GM19455 (cell line): ENCODE results near the gene MIOX.

Source experiments
- ATAC-seq: cut with Tn5 transposase; IDR thresholded peaks from one replicate; pipeline ENCODE4 v1.9.1; 2021; ENCODE audit not compliant: unreplicated experiment

Gene MIOX

DNA sequence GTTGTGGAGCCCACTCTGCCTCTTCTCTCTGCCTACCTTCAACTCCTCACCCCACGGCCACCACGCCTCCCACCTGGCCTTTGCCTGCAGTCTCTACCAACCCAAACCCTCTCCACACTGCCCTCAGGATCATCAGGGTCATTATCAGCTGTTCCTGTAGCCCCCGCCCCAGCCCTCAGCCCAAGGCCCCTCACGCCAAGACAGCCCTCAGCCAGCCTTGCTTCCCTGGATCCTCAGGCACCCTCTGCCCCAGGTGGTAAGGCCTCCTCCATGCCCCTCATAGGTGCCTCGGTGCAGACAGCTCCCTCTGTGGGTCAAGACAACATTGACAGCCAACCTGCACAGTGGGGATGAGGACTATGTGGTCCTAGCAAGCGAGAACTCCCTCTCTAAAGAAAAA, 13.6 kb upstream of the MIOX start:
- ATAC-seq = no peak

- no peak for ATAC-seq
These were observed 12.6 kb upstream of the MIOX start for GRCh38 chr22:50473855-50474671.

- peak; percentile 59 for ATAC-seq
These were observed 11.7 kb upstream of the MIOX start, which contains the start of gene SBF1 for GRCh38 chr22:50474710-50475651. Gene SBF1 (minus strand): TSS chr22:50475035. CDS start chr22:50474840, 195 bp downstream.

DNA sequence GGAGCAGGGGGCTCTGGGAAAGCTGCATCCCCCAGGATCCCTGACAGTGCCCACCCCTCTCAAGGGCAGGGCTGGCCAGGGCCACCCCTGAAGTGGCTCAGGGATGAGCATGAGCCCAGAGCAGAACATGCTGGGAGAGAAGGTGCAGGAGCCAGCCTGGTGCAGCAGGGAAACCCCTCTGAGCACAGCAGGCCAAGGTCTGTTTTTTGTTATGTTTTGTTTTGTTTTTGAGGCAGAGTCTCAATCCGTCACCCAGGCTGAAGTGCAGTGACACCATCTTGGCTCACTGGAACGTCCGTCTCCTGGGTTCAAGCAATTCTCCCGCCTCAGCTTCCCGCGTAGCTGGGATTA, 11.0 kb upstream of the MIOX start:
- no peak for ATAC-seq

DNA sequence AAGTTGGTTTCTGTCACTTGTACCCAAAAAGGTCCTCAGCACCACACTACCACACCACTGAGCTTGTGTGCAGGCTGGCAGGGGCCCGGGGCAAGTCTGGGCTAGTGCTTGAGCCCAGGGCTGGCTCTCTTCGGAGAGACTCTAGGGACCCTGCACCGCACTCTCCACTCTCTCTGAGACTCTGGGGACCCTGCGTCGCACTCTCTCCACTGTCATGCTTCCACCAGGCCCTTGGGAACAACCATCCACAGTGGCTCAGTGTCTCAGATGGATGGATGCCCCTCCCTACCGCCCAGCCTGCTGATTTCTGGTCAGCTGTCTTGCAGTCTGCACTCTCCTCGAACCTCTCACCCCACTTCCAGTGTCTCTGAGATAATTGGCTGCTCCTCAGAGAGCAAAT, 9.8 kb upstream of the MIOX start:
- ATAC-seq = no peak

DNA sequence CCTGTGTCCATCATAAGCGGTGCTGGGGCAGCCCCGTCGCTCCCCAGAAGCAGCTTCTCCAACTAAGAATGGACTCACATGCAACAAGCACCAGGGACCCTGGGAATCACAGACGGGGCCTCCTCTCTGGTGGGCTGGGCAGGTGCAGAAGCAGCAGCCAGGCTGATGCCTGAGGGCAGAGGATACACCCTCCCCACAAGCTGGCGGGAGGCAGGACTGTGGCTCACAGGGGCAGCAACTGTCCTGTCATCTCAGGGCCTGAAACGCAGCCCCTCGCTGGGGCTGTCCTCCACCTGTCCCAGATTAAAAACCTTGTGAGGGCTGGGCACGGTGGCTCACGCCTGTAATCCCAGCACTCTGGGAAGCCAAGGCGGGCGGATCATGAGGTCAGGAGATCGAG, 8.7 kb upstream of the MIOX start:
- no peak for ATAC-seq

GRCh38 chr22:50479721-50480120, 6.9 kb upstream of the MIOX start:
- ATAC-seq = no peak

- ATAC-seq = no peak
These were observed 5.6 kb upstream of the MIOX start for GRCh38 chr22:50481045-50481439.

DNA sequence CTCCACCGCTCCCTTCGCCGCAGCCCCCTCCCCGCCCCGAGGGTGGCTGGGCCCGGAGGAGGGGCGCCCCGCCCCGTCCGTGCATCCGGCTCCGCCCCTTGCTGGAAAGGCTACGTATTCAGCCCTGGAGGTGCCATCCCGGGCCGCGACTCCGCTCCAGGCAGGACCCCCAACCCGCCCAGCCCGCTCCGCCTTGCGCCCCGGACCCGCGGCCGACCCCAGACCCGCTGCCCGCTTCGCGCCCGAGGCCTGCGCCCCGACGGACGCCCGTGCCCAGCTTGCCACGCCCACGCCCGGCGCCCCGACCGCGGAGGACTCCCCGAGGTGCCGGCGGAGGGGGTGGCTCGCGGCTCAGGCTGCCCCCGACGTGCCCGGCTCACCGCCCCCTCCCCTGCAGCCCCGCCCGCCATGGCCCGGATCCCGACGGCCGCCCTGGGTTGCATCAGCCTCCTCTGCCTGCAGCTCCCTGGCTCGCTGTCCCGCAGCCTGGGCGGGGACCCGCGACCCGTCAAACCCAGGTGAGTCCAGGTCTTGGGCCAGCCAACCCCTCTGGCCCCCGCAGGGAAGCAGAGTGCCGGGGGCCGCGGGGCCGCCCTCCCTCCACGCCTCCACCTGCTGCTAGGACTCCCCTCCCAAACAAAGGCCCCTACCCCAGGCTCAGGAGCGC, 5.1 kb upstream of the MIOX start, which contains the start of gene ADM2:
Gene ADM2, plus strand, starts transcription at position 104 of the 667 bp plus-strand sequence. Its CDS starts 305 bp downstream, at position 409.
- no peak for ATAC-seq

- ATAC-seq = no peak
These were observed 4.3 kb upstream of the MIOX start for GRCh38 chr22:50482107-50483074.

- no peak for ATAC-seq
These were observed 3.6 kb upstream of the MIOX start for GRCh38 chr22:50483106-50483505.

DNA sequence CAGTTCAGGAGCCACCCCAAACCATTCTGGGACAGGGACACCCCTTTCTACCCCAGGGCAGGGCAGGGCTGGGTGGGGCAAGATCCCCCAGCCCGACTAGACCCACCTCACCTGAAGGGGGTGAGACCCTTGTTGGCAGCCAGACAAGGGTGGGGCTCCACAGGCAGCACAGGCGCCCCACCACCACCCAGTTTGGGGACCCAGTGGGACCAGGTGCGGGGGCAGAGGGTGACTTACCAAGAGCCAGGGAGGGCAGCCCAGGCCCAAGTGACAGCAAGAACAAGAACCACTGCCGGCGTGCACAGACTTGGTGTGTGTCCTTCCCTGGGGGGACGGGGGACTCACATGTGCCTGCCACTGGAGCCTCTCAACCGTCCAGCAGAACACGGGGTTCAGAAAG, 3.1 kb upstream of the MIOX start:
- ATAC-seq = no peak

DNA sequence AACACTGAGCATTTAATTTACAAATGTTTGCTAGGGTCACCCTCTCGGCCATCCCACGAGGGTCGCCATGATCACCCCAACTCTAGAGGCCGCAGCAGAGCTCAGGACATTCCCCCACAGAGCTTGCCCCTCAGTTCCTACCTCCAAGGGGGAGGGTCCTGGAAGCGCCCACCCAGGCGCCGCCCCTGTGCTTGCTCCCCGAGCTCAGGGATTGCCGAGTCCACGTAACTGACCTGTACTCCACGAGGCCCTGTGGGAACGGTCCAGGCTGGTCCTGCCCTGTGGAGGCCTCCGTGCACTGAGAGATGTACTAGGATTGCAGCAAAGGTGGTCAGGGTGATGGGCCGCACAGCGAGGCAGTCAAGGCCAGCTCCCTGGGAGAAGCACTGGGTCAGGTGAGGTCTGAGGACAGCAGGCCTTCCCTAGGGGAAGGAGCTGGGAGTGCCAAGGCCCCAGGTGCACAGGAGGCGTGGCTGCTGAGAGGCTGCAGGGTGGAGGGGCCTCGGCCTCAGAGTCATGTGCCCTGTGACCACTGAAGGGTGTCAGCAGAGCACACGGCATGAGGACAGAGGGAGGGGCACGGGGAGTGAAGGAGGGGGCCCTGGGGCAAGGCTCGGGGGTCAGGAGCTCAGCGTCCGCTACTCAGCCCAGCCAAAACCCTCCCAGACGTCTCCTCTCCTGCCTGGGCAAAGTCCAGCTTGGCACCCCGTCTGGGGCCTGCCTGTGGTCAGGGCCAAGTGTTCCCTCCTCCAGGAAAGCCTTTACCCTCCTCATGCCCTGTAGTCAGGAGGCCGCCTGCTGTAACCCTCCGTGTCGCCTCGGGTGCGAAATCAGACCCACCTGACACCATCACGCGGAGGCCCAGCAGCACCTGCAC, 2.4 kb upstream of the MIOX start:
- ATAC-seq = no peak

GRCh38 chr22:50485221-50486131, 1.2 kb upstream of the MIOX start:
- ATAC-seq = no peak

DNA sequence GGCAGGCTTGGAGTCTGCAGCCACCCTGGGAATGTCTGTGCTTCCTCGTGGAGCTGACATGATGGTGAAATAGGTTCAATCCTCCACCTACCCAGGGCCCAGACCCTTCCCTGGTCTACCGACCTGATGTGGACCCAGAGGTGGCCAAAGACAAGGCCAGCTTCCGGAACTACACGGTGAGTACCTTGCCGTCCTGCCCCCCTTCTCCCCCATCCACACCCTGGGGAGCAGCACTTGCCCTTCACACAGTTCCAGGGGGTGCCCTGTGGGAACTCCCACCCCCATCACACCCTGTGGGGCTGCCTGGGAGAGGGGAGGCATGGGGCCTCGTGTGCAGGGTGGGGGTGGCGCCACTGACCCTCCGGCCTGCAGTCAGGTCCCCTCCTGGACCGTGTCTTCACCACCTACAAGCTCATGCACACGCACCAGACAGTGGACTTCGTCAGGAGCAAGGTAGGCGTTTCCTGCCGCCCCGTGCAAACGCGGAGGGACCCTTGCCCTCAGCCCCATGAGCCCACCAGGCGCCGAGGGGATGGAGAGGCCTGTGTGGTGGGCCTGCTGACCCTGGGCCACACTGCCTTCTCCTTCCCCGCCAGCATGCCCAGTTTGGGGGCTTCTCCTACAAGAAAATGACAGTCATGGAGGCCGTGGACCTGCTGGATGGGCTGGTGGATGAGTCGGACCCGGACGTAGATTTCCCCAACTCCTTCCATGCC, 789 bp downstream of the MIOX start:
- ATAC-seq = no peak

- ATAC-seq = no peak
These were observed 1.5 kb downstream of the MIOX start for GRCh38 chr22:50488006-50488677.

DNA sequence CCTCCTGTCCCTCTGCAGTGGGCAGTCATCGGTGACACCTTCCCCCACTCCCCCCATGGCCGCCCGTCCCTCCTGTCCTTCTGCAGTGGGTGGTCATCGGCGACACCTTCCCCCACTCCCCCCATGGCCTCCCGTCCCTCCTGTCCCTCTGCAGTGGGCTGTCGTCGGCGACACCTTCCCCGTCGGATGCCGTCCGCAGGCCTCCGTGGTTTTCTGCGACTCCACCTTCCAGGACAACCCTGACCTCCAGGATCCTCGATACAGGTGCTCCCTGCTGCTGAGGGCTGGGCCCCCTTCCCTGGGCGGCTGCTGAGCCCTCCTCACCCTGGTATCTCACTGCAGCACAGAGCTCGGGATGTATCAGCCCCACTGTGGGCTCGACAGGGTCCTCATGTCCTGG, 2.2 kb downstream of the MIOX start:
- no peak for ATAC-seq
